Liver (tissue), 3 donors: Measurements from ENCODE around the gene STT3B.

Experiments used
- CTCF ChIP-seq: fragments of 150-350 bp; IDR thresholded peaks from 2 replicates; pipeline ENCODE4 v1.5.1; 2017; ENCODE audit warnings: improper control_type of control experiment, low read depth, low read length; ENCODE audit not compliant: missing input control
- NR2F2 ChIP-seq: IDR thresholded peaks from 2 replicates; pipeline ENCODE4 v1.6.1; 2016; ENCODE audit warnings: antibody characterized with exemption
- RAD21 ChIP-seq, 2 donors: IDR thresholded peaks; 2 replicates each; pipeline ENCODE4 v1.6.1; 2016; ENCODE audit warnings: antibody characterized with exemption in 2 of 2, mild to moderate bottlenecking in 2 of 2
- donor health status: healthy.
- donor health status: healthy.

- TF ChIP-seq CTCF (no peak), NR2F2 (no peak), RAD21 (IDR thresholded peaks at IDR 0.05) (no peak)
Measured at GRCh38 chr3:31661993-31662670, 129.4 kb downstream of the STT3B start.
